ENCODE measurements around the gene OR51D1.

GRCh38 chr11:4637662-4638047, 378 bp downstream of the OR51D1 start:
- TF ChIP-seq CTCF (IDR thresholded peaks at IDR 0.05) (no peak), POLR2A (IDR thresholded peaks at IDR 0.05) (no peak)

Measured in body of pancreas (tissue), 4 donors.